Tibial nerve (tissue), 4 donors: ENCODE results near the gene ZNF438.

ENCODE experiments used
- EP300 ChIP-seq, 2 donors: sonication (generic); formaldehyde crosslinking; IDR thresholded peaks; one replicate each; pipeline ENCODE4 v1.6.1; 2017; ENCODE audit warnings: antibody characterized with exemption in 2 of 2, mild to moderate bottlenecking in 1 of 2
- TF ChIP-seq, protein P1 (sequence below), 5 experiments: fragments of 200-600 bp in 3 of 5; fragments of 450-650 bp in 2 of 5; sonication (generic) in 3 of 5; IDR thresholded peaks; one replicate each; pipeline ENCODE4 v1.5.1; 2016 to 2019; ENCODE audit warnings: antibody characterized with exemption in 5 of 5, mild to moderate bottlenecking in 3 of 5, moderate library complexity in 2 of 5

DNA sequence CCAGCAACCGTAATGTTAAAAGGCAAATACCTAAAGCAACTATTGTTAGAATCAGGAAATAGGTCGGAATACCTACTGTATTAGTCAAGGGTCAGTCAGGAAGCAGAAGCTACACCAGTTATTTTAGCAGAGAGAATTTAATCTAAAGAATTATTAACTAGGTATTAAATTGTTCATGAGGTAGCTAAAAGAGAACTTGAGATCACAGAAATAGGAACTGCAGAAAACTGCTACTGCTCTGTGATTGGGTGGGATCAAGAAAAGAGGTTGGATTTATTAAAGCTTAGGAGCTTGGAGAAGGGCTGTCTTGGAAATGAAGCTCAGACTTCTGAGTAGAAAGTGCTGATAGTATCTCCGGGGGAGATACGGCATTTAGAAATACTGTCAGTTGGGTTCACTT lies 20.0 kb upstream of the ZNF438 start:
- no peak for TF ChIP-seq EP300 (IDR thresholded peaks at IDR 0.05)
- TF ChIP-seq, protein P1, sequence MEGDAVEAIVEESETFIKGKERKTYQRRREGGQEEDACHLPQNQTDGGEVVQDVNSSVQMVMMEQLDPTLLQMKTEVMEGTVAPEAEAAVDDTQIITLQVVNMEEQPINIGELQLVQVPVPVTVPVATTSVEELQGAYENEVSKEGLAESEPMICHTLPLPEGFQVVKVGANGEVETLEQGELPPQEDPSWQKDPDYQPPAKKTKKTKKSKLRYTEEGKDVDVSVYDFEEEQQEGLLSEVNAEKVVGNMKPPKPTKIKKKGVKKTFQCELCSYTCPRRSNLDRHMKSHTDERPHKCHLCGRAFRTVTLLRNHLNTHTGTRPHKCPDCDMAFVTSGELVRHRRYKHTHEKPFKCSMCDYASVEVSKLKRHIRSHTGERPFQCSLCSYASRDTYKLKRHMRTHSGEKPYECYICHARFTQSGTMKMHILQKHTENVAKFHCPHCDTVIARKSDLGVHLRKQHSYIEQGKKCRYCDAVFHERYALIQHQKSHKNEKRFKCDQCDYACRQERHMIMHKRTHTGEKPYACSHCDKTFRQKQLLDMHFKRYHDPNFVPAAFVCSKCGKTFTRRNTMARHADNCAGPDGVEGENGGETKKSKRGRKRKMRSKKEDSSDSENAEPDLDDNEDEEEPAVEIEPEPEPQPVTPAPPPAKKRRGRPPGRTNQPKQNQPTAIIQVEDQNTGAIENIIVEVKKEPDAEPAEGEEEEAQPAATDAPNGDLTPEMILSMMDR (IDR thresholded peaks at IDR 0.05): no peak
